GM23338 (cell line): ENCODE measurements around the gene SAMD8.

Source experiments
- CREB1 ChIP-seq: fragments of 250-450 bp; sonication (Bioruptor Pico); IDR thresholded peaks from 2 replicates; pipeline ENCODE4 v1.5.0; 2020; ENCODE audit warnings: low read depth, mild to moderate bottlenecking, moderate library complexity
- CTCF ChIP-seq, 2 experiments: fragments of 200-600 bp in 1 of 2; sonication (generic) in 1 of 2; conservative IDR thresholded peaks; 2 replicates each; pipeline versions ENCODE4 v1.5.1 to v1.6.1; 2016 to 2017; ENCODE audit warnings: antibody characterized with exemption in 2 of 2, low read depth in 2 of 2, mild to moderate bottlenecking in 2 of 2, moderate library complexity in 1 of 2
- ETS1 ChIP-seq: IDR thresholded peaks from 2 replicates; pipeline ENCODE4 v1.6.1; 2016; ENCODE audit warnings: antibody characterized with exemption
- EZH2 ChIP-seq: fragments of 200-600 bp; sonication (generic); IDR thresholded peaks from one replicate; pipeline ENCODE4 v1.8.0; 2017; ENCODE audit warnings: antibody characterized with exemption, mild to moderate bottlenecking, low read depth; ENCODE audit not compliant: unreplicated experiment
- EZH2phosphoT487 ChIP-seq: fragments of 200-600 bp; sonication (generic); IDR thresholded peaks from one replicate; pipeline ENCODE4 v1.8.1; 2018; ENCODE audit warnings: antibody characterized with exemption; ENCODE audit not compliant: unreplicated experiment
- JUNB ChIP-seq: IDR thresholded peaks from one replicate; pipeline ENCODE4 v1.6.1; 2016; ENCODE audit warnings: antibody characterized with exemption; ENCODE audit not compliant: unreplicated experiment
- POLR2AphosphoS5 ChIP-seq: IDR thresholded peaks from 2 replicates; pipeline ENCODE4 v1.6.1; 2016; ENCODE audit warnings: antibody characterized with exemption, low read depth
- REST ChIP-seq: IDR thresholded peaks from one replicate; pipeline ENCODE4 v1.6.1; 2018; ENCODE audit warnings: antibody characterized with exemption; ENCODE audit not compliant: unreplicated experiment
- TF ChIP-seq, protein P1 (sequence below): fragments of 250-450 bp; sonication (Bioruptor Pico); IDR thresholded peaks from 2 replicates; pipeline ENCODE4 v1.5.0; 2020; ENCODE audit warnings: mild to moderate bottlenecking, moderate library complexity

DNA sequence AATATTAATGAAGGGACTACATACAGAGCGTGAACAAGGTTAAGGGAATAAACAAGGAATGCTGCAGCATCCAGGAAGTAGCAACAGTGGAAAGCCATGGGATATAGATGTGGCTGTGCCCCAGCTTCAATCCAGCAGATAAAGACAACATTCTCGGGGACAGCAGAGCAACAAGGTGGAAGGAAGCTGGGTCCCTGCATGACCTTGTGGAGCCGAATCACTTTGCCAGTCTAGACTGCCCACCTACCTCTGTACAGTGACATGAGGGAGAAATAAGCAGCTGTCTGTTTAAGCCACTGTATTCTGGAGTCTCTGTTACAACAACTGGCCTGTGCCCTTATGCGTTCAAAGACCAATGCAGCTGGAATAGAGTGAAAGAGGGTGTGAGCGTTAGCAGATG lies 30.1 kb upstream of the SAMD8 start:
- TF ChIP-seq POLR2AphosphoS5: no peak
- no peak for TF ChIP-seq CTCF (conservative IDR thresholded peaks at IDR 0.05; ENCODE audit: low read depth in 2 of 2)
- TF ChIP-seq REST: no peak
- no peak for TF ChIP-seq EZH2
- TF ChIP-seq EZH2phosphoT487: no peak
- TF ChIP-seq, protein P1, sequence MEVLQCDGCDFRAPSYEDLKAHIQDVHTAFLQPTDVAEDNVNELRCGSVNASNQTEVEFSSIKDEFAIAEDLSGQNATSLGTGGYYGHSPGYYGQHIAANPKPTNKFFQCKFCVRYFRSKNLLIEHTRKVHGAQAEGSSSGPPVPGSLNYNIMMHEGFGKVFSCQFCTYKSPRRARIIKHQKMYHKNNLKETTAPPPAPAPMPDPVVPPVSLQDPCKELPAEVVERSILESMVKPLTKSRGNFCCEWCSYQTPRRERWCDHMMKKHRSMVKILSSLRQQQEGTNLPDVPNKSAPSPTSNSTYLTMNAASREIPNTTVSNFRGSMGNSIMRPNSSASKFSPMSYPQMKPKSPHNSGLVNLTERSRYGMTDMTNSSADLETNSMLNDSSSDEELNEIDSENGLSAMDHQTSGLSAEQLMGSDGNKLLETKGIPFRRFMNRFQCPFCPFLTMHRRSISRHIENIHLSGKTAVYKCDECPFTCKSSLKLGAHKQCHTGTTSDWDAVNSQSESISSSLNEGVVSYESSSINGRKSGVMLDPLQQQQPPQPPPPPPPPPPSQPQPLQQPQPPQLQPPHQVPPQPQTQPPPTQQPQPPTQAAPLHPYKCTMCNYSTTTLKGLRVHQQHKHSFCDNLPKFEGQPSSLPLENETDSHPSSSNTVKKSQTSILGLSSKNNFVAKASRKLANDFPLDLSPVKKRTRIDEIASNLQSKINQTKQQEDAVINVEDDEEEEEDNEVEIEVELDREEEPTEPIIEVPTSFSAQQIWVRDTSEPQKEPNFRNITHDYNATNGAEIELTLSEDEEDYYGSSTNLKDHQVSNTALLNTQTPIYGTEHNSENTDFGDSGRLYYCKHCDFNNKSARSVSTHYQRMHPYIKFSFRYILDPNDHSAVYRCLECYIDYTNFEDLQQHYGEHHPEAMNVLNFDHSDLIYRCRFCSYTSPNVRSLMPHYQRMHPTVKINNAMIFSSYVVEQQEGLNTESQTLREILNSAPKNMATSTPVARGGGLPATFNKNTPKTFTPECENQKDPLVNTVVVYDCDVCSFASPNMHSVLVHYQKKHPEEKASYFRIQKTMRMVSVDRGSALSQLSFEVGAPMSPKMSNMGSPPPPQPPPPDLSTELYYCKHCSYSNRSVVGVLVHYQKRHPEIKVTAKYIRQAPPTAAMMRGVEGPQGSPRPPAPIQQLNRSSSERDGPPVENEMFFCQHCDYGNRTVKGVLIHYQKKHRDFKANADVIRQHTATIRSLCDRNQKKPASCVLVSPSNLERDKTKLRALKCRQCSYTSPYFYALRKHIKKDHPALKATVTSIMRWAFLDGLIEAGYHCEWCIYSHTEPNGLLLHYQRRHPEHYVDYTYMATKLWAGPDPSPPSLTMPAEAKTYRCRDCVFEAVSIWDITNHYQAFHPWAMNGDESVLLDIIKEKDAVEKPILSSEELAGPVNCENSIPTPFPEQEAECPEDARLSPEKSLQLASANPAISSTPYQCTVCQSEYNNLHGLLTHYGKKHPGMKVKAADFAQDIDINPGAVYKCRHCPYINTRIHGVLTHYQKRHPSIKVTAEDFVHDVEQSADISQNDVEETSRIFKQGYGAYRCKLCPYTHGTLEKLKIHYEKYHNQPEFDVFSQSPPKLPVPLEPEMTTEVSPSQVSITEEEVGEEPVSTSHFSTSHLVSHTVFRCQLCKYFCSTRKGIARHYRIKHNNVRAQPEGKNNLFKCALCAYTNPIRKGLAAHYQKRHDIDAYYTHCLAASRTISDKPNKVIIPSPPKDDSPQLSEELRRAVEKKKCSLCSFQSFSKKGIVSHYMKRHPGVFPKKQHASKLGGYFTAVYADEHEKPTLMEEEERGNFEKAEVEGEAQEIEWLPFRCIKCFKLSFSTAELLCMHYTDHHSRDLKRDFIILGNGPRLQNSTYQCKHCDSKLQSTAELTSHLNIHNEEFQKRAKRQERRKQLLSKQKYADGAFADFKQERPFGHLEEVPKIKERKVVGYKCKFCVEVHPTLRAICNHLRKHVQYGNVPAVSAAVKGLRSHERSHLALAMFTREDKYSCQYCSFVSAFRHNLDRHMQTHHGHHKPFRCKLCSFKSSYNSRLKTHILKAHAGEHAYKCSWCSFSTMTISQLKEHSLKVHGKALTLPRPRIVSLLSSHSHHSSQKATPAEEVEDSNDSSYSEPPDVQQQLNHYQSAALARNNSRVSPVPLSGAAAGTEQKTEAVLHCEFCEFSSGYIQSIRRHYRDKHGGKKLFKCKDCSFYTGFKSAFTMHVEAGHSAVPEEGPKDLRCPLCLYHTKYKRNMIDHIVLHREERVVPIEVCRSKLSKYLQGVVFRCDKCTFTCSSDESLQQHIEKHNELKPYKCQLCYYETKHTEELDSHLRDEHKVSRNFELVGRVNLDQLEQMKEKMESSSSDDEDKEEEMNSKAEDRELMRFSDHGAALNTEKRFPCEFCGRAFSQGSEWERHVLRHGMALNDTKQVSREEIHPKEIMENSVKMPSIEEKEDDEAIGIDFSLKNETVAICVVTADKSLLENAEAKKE (CRISPR knock-in tag): no peak
- TF ChIP-seq CREB1: no peak
- no peak for TF ChIP-seq JUNB
- TF ChIP-seq ETS1: no peak
